Limb (tissue), 2 donors: Measurements from ENCODE around the gene TLR4.

Experiments used
- DNase-seq, 2 donors: peaks; one replicate each; pipeline ENCODE4 v3.0.0-alpha.2; 2016; ENCODE audit errors: extremely low spot score in 2 of 2

Gene TLR4

GRCh38 chr9:117714282-117714681 lies 10.1 kb downstream of the TLR4 start:
- no peak for DNase-seq

DNA sequence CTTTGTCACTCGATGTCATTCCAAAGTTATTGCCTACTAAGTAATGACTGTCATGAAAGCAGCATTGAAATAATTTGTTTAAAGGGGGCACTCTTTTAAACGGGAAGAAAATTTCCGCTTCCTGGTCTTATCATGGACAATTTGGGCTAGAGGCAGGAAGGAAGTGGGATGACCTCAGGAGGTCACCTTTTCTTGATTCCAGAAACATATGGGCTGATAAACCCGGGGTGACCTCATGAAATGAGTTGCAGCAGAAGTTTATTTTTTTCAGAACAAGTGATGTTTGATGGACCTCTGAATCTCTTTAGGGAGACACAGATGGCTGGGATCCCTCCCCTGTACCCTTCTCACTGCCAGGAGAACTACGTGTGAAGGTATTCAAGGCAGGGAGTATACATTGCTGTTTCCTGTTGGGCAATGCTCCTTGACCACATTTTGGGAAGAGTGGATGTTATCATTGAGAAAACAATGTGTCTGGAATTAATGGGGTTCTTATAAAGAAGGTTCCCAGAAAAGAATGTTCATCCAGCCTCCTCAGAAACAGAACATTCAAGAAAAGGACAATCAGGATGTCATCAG lies 11.3 kb downstream of the TLR4 start:
- DNase-seq, result no peak

- no peak for DNase-seq
Observed at GRCh38 chr9:117718085-117718484, 13.9 kb downstream of the TLR4 start.

GRCh38 chr9:117718701-117719100 lies 14.5 kb downstream of the TLR4 start:
- DNase-seq, result no peak

DNA sequence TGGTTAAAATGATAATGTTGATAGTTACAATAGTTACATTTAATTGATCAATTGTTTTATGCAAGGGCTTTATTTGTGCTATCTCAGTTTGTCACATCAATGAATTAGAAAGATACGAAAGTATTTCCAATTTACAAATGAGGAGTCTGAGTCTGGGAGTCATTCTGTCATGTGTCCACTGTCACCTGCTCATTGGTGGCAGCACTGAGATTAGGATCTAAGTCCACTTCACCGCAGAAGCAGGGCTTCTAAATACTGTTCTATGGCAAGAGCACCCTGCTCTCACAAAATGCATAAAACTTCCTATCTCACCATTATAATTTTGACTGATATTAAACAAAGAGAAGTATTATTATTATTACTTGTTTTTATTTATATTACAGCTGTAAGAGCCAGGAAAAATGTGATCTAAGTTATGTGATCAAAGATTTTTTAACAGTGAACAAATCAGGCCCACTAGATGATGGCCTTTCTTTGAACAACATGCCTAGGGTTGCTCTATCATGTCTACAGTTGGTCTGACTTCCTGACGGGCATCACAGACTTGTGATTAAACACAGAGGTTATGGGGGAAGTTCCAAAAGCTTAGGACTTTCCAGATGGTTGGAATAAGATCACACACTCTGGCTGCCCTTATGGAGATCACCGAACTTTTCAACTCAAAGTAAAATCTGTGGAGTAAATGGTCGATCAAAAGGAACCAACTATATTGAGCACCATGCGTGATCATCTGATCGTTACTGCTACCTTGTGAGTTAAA lies 15.1 kb downstream of the TLR4 start:
- DNase-seq, result no peak

DNA sequence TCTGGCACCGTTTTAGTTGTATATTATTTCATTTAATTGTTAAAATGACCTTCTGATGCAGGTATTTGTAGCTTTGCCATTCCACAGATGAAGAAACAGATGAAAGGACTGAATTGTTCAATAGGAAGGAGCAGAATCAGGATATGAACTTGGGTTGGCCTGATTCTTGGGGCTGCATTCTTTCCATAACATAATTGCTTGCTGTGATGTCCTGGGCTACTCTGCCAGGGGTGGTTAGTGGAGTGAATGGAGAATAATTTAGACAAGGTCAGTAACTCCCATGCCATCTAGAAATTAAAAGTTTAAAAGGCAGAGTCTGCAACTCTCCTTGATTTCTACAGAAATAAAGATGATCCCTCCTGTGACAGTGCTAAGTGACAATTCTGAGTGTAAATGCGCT lies 15.9 kb downstream of the TLR4 start:
- DNase-seq, result no peak

- DNase-seq, result no peak
Observed at GRCh38 chr9:117720555-117720954, 16.4 kb downstream of the TLR4 start.

DNA sequence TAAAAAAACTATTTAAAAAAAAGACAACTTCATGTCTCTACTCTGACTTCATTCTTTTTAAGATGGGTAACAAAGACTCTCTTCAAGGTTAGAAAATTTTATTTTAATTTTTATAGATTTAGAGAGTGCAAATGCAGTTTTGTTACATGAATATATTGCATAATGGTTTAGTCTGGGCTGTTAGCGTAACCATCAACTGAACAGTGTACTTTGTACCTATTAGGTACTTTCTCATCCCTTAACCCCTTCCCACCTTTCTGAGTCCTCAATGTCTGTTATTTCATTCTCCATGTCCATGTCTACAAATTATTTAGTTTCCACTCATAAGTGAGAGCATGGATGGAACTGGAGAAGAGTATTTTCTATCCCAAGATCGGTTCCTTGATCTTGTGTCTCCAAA lies 16.8 kb downstream of the TLR4 start:
- no peak for DNase-seq

DNA sequence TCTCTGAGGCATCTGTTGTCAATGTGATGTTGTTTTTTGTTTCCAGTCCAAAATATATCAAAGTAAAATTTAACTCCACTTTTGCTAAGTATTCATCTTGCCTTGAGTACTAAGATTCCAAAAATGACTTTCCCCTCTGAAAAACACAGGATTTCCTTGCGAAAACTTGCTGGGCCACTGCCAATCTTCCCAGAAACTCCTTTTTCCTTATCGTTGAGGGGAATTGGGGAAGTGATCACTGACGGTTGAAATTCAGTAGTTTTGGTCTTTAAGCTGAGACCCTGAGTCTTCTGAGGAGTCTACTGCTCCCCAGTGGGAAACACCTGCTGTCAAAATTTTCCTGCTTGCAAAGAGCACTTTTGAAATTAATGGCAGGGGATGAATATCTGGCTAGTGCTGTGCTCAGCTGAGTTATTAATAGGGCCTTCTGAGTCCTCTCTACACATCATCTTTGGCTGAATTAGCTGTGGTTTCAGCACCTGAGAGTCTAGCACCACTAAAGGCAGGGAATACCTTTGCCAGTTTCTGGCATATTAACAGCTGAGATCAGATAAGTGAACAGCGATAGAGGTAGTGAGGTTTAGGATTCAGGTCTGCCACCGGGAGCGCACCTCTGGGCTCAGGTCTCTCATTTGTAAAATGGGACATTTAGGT lies 18.0 kb downstream of the TLR4 start:
- DNase-seq, result no peak

- no peak for DNase-seq
Observed at GRCh38 chr9:117723986-117724625, 19.9 kb downstream of the TLR4 start.

DNA sequence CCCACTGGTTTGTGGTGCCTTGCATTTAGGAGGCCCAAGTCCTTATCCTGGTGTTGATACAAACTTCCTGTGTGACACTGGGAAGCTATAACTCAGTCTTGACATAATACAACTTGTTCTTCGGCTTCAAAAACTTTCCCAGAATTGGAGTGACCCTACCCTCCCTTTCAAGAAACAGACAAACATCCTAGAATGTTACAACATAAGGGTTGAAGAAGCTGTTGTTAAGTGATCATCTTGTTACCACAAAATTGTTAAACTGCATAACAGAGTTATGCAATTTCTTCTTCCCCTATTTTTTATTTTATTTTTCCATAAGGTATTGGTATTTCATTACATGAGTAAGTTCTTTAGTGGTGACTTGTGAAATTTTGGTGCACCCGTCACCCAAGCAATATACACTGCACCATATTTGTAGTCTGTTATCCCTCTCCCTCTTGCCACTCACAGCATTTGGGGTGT lies 21.3 kb downstream of the TLR4 start:
- DNase-seq, result no peak

- no peak for DNase-seq
Observed at GRCh38 chr9:117729375-117729774, 25.2 kb downstream of the TLR4 start.

DNA sequence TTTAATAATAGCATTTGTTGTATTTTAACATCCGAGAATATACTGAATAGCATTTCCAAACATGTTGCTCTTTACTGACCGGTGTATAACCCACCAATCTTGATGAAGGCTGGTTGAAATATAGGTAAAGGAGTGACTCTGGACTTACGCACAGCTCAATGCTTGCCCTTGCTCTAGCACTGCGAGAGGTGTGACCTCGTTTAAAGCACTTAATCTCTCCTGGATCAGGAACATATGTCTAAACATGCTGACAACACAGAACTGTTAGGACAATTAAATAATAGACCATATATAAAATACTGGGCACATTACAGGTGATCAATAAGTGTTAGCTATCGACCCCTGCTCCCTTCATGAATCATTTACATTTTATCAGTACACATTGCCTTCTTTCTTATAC lies 28.3 kb downstream of the TLR4 start:
- no peak for DNase-seq

DNA sequence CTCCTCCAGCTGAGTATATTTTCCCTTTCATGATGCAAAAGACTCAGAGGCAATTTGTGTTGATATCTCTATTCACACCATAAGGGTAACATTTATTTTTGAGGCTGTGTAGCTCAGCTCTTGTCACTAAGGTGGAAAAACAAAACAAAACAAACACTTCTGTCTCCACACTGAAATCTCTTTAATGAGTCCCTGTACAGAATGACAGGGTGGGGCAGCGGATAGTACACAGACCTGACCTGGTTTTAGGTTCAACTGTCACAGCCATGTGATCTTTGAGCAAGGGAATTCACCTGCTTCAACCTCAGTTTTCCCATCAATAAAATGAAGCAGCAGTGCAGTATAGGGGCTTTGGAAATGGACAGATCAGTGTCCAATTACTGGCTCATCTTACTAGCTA lies 29.3 kb downstream of the TLR4 start:
- DNase-seq, result no peak

GRCh38 chr9:117734082-117734481 lies 29.9 kb downstream of the TLR4 start:
- no peak for DNase-seq

- DNase-seq, result no peak
Observed at GRCh38 chr9:117734523-117735314, 30.5 kb downstream of the TLR4 start.

DNA sequence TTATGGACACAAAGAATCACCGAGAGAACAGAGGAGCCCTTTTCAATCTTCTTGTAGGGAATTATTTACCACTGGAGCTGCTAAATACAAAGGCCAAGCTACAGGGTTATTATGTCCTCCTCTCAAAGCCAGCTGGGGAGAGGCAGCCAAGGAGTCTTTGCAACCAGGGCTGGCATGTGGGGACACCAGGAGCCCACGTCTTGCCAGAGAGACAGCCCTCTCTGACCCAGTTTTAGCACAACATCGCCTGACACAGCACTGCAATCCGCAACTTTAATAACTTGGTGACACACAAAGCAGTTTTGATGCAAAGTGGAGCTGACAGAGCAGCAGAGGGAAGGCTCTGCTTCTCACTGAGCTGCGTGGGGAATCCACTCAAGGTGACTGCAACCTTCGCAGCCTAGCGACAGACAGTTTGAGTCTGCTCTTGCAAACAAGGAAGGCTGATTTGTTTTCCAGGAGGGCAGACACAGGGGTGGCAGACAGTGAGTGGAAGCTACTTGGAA lies 33.6 kb downstream of the TLR4 start:
- no peak for DNase-seq

GRCh38 chr9:117739206-117739605 lies 35.0 kb downstream of the TLR4 start:
- DNase-seq, result no peak

GRCh38 chr9:117739624-117740347 lies 35.6 kb downstream of the TLR4 start:
- no peak for DNase-seq

DNA sequence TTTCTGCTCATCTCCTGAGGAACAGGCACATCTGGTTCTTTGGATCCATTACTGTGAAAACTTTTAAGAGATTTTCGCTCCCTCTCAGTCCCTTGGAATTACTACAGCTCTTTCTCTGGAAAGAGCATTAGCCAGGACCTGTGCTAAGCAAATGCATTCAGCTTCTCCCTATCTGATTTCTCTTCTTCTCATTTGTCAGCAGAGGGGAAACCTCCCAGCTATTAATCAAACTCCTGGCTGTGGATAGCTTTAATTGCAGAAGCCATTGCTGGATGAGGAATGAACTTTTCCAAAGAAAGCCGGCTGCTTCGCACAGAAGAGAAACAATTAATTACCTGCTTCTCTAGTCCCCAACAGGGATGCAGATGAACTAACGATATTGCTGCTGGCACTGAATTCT lies 37.9 kb downstream of the TLR4 start:
- peak in 1 of 2 donors; percentile 35 for DNase-seq

GRCh38 chr9:117744369-117744768 lies 40.2 kb downstream of the TLR4 start:
- DNase-seq, result no peak
